GM21825 (cell line): ENCODE data around the gene SETD7.

Source experiments
- ATAC-seq: cut with Tn5 transposase; IDR thresholded peaks from one replicate; pipeline ENCODE4 v1.9.1; 2021; ENCODE audit warnings: mild to moderate bottlenecking, moderate library complexity; ENCODE audit not compliant: unreplicated experiment

SETD7 gene

GRCh38 chr4:139575072-139575471 lies 19.1 kb upstream of the SETD7 start:
- ATAC-seq = no peak

GRCh38 chr4:139574641-139575040 lies 18.6 kb upstream of the SETD7 start:
- no peak for ATAC-seq

DNA sequence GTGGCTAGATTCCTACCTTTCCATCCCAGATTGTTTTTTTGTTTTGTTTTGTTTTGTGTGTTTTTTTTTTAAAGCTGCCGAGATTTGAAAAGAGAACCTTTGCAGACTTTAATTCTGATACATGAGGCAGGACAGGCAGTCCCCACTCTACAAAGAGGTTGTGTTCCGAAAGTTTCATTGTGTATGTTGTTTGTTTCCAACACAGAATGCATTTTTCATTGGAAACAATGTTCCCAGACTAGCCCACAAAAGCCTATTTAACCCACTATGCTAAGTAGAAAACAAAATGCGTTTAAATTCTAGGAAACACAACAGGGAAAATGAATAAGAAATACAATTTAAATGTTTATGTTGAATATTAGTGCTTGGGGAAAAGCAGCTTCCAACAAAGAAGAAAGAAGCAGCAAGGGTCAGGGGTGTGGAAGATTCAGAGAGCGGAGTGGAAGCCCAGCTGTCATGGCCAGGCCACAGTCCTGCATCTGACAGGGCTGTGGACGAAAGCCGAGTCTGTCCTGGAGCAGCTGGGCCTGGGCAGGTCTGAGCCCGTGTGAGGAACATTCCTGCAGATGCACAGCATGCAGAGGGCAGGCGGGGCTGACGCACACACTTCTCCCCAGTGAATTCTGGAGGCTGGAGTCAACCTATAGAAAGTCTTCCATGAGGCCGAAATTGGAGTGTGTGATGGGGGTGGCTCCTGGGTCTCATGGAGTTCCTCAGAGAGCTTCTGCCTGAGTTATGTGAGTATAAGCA lies 12.4 kb upstream of the SETD7 start:
- no peak for ATAC-seq

DNA sequence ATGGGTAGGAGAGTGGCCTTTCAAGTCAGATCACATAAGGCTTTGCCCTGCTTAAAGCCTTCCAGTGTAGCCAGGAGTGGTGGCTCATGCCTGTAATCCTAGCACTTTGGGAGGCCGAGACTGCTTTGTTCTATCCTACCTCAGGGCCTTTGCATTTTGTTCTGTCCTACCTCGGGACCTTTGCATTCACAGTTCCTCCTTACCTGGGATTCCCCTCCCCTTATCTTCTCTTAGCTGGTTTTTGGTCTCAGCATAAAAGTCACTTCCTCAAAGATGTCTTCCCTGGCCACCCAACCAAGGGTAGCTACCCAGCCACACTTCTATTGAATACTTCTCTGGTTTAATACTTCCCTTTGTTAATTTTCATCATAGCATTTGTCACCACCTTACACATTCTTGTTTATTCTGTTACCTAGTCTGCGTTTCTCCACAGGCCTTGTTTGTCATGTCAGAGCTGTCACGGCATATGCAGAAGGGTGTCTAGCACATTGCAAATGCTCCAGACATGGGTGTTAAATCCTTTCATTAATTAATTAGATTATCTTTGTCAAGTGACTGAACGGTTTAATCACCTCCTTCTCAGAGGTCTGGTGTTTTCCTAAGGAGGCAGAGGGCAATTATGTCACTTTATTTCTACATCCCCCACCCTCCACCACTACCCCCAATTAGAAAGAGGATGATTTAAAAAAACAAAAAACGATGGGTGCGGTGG lies 11.3 kb upstream of the SETD7 start:
- ATAC-seq = no peak

GRCh38 chr4:139564502-139564901 lies 8.5 kb upstream of the SETD7 start:
- no peak for ATAC-seq

GRCh38 chr4:139563515-139563914 lies 7.5 kb upstream of the SETD7 start:
- no peak for ATAC-seq

GRCh38 chr4:139562839-139563238 lies 6.8 kb upstream of the SETD7 start:
- ATAC-seq = no peak

DNA sequence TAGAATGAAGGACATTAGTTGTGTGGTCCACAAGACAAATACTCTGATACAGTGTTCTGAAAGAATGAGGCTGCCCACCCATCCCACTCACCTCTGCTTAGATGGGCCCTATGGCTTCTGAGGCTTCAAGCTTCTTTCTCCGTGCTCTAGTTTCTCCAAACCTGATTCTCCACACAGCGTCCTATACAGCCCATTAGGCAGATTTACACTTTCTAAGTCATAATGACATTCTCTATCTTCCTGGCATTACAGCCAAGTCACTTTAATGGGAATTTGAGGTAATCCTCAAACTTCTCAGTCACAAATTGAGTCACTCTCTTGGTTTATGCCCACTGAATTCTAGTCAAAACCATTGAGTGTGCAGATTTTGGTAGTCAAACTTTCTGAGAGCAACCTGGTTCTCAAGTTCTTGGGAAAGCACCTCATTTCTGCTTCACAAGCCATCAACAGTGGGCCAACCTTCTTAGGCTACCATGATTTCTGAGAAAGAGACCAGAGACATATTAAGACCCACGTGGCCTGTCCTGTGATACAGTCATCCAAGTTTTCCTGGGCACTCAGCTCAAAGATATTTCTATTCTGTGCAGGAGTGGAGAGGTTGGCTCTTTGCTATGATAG lies 6.2 kb upstream of the SETD7 start:
- no peak for ATAC-seq

DNA sequence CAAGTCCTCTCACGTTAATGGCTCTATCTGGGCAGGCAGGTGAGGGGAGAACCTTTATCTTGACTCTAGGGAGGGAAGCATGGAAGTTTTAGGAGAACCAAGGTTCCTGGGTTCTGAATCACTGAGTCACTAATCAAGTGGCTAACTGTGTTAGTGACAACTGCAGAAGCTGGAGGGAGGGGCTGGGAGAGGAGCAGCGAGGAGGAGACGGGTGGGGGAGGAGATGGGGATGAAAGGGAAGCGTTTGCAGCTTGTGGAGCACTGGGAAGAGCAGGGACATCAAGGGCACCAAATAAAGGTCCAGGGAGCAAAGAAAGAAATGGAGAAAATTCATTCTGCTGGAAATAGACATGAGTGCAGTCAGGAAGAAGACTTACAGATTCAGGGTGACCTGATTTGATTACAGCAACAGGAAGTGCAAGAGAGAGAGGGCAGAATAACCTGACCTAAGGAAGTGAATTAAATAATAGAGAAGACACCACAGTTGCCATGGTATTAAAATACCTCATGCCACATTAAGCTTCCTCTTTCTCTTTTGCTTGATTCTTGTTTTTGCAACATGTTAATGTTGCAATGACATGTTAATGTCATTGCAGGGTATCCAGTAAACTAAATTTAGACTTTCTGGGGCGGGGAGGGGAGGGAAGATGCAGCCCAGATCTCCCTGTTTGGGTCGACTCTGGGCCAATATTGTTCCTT lies 4.5 kb upstream of the SETD7 start:
- ATAC-seq = no peak

DNA sequence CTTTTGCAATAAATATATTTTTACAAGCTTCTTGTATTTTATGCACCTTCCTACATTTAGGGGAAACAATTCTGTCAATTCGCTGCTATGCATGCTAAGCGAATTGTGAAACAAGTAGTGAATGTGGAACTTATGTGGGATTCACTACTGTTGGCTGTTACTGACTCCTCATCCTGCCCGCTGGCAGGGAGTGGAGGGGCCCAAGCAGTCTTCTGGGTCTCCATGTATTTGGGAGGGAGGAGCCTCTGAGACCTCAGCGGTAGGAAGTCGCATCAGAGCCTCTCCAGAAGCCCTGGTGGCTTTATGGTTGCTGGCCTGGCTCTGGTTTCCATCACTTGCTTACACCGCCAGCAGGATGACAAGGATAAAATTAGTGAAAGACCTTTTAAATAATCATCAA lies 3.7 kb upstream of the SETD7 start:
- ATAC-seq = no peak

GRCh38 chr4:139559089-139559479 lies 3.1 kb upstream of the SETD7 start:
- ATAC-seq = no peak

- no peak for ATAC-seq
These were observed 2.4 kb upstream of the SETD7 start for GRCh38 chr4:139558235-139559088.

DNA sequence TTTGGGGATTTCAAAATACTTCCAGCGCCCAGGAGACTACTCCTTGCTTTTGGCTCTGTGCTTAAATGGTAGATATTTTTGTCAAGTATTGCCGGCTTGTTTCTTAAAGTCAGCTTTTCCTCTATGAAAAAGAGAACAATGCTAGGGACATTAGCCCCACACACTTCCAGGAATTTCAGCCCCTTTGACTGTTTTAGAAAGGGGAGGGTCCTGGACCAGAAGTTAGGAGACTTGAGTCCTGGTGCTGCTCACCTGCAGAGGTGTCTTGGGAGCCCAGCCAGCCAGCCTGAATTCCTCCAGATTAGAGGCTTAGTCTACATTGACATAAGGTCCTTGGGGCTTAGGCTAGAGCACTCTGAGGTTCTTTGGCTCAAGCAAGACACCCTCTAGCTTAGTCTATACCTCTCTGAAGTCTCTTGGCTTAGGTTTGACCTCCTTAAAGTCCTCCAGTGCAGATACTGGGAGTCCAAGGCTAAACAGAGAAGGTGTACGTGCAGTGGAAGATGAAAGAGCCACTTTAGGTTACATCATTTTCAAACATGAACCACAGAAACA lies 1.6 kb upstream of the SETD7 start:
- ATAC-seq = no peak

DNA sequence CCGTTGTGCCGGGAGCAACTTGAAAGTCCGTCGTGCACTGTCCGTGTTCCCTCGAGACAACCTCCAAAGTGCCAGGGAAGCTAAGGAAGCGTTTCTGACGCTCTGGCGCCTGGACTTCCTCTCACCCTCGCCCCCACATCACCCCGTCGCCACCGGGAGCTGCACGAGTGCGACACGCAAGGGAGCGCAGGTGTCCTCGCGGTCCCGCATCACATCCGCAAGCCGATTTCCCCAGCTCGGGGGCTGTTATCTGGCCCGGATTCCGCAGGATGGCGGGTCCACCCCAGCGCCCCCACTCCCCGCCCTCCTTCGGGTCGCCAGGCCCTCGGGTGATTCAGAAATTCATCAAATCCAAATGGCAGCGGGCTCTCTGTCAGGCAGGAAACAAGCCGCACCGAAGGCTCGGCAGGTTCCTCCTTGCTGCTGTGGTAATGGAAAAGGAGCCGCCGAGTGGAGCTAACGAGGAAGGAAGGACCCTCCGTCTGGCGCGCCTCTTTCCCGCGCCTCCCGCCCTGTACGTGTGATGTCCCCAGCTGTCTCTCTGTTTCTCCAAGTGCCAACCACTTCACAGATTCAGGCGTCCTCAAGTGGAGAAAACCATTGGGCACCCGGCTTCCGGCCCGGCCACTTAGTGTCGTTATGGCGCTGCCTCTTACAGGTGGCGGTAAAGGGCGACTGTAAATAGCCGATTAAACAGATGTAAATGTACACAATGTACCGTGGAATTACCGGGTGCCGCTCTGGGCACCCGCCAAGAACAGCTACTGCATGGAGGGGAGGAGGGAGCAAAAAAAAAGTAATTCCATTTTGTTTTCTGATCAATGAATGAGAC lies 921 bp upstream of the SETD7 start:
- peak; percentile 25 for ATAC-seq

- no peak for ATAC-seq
These were observed 331 bp downstream of the SETD7 start for GRCh38 chr4:139555705-139556070.

DNA sequence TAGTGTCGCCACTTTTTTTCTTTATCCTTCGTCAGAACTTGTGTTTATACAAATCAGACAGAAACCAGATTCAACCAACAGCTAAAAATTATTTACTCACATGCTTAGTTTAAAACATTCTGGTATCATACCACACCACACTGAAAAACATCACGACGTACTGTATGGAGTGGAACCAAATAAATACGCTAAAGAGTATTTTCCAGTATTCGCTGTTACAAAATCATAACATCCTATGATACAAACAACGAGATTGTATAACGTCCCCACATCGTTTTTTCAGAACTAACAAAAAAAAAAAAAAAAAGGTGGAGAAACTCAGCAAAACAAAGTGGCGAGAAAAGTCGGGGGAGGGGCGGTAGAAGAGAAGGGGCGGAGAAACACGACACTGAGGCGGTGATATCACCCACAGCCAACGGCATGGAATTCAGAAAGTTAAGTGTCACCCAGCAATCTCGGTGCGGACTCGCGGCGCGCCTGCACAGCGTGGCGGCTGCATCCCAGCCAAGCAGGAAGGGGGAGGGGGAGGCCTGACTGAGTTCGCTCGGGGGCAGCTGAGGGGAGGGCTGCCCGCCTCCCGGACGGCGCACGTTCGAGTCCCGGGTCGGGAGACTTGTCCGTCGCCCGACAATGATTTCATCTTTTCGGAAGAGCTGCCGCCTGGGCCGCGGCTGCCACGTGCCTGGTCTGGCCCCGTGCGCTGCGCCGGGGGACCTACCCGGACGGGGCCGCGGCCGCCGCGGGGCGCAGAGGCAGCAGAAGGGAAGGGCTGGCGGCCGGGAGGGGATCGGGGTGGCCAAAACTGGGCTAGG lies 920 bp downstream of the SETD7 start:
- peak; percentile 36 for ATAC-seq

DNA sequence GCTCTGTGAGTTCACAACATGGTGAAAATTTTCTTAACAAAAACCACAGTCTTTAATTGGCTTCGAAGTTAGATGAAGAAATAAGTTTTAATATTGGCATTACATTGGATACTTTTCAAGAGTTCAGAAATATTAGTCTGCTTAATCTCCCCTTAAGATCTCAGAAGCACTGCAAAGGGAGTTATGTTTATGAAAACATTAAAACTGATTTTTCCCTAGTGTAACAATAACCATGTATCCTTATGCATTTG lies 1.5 kb downstream of the SETD7 start:
- ATAC-seq = no peak

GRCh38 chr4:139553751-139554641 lies 2.0 kb downstream of the SETD7 start:
- ATAC-seq = no peak
